GM18519 (cell line): ENCODE results near the gene SLC7A11.
"Not testable (repeated sequence)": the region's sequence is repeated elsewhere in the genome, so short reads cannot be mapped to it uniquely, and the experiment has no call there.

Source experiments
- ATAC-seq: cut with Tn5 transposase; IDR thresholded peaks from one replicate; pipeline ENCODE4 v1.9.1; 2021; ENCODE audit warnings: mild to moderate bottlenecking, moderate library complexity; ENCODE audit not compliant: unreplicated experiment, low FRiP score

The SLC7A11 gene

DNA sequence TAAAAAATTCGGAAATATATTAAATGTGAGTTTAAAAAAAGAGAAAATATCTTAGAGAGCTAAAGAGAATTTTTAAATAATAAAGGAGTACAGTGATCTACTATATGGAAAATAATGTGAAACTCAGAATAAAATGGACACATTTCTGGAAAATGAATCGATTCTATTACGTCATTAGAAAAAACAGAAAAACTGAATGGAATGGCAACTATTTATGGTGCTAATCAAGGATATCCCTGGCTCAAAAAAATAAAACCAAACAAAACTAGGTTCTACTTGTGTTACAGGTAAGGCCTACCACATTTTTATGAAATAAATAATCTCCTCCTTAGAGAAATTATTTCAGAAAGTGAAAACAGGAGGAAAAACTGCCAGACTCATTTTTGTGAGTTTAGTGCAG is 5.5 kb upstream of the SLC7A11 start:
- no peak for ATAC-seq

DNA sequence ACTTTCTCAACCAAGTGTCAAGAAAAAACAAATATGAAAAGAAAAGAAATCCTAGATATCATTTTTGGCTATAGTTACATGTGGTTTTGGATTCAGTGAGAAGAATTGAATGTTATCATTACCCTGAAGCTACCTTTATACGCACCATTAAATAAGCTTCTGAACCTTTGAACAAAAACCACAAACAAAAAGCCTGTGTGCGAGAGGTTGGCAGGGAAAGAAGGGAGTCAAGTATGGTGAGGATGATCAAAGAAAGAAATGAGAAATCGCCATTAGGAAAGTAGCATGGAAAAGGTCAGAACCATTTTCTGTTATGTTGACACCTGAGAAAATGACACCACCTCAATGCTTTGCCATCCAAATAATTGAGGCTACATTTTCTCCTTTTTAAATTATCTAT is 1.2 kb upstream of the SLC7A11 start:
- ATAC-seq = no peak

DNA sequence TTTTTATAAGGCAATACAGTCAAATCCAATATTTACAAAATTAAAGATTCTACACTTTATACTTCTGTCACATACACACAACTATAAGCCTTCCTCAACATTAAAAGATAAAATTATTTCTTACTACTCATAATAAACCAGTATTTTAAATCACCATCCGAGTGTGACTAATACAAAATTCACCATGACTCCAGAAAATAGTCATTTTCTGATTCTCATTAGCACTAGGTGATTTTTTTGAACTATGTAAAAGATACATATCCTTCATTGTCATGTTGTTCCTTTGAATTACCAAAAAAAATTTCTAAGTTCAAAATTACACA is 646 bp upstream of the SLC7A11 start:
- ATAC-seq = no peak

- ATAC-seq = no peak
These were observed 671 bp downstream of the SLC7A11 start for GRCh38 chr4:138241281-138242075.

- ATAC-seq = no peak
These were observed 2.7 kb downstream of the SLC7A11 start for GRCh38 chr4:138239491-138239890.

- ATAC-seq = no peak
These were observed 3.4 kb downstream of the SLC7A11 start for GRCh38 chr4:138238521-138239292.

GRCh38 chr4:138237132-138237531 is 5.0 kb downstream of the SLC7A11 start:
- ATAC-seq = not testable (repeated sequence)

GRCh38 chr4:138236037-138236436 is 6.1 kb downstream of the SLC7A11 start:
- ATAC-seq = no peak

DNA sequence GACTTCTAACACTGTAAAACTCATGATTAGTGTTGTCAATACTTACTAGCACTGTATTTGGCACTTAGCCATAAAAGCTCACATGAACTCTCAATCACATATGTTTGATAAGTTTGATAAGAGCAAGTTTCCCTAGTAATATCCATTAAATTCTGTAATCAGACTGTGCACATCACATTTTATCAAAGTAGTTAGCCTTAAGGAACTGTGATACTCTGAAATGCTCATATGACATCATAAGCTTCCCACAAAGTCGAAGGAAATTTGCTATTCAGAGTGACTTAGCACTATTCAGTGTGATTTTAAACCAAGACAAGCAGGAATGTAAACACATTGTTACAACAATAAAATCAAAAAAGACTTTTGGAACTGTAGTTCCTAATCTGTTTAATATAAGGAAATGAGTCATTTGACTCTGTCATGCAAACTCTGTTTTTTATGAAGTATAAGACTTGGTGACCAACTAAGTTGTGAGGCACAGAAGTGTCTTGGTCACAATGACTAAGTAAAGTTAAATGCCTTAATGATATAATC is 6.7 kb downstream of the SLC7A11 start:
- ATAC-seq = no peak

DNA sequence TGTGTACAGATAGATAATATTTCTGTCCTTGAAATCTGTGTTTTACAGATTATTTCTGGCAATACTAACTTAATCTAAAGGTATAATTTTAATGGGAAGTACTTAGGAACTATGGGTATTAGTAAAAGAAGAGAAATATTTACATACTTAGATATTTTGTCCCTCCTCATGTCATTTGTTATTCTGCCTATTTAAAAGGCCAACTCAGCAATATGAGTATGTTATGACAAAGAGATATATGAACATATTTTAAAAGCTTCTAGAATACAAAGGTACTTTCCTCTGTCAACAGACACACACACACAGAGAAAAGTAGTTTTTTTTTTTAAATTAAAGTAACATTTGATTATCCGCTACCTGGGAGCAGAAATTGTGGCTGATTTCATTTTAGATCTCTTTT is 7.9 kb downstream of the SLC7A11 start:
- no peak for ATAC-seq

- no peak for ATAC-seq
These were observed 8.7 kb downstream of the SLC7A11 start for GRCh38 chr4:138233313-138234034.

DNA sequence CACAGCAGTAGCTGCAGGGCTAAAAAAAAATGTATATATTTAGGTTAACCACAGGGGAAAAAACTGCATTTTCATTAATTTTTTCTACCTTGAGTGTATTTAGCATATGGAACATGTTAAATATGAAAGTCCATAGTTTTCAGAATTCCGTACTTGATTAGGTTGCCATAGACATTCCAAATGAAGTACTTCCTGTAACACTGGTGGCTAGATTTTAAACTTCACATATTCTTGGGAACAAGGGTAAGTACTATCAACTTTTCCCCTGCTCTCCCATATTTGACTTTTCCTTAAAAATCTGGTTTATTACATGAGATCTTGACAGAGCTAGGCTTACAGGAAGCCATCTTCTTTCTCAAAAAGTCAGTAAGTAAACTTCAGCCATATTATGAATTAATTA is 9.8 kb downstream of the SLC7A11 start:
- no peak for ATAC-seq

DNA sequence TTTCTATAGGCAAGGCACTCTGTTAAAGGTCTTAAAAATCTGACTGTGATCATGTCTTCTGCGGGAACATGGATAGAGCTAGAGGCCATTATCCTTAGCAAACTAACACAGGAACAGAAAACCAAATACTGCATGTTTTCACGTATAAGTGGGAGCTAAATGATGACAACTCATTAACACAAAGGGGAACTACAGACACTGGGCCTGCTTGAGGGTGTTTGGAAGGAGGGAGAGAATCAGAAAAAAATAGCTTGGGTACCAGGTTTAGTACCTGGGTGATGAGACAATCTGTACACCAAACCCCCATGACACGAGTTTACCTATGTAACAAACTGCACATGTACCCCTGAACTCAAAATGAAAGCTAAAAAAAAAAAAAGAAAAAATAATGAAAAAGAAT is 12.1 kb downstream of the SLC7A11 start:
- no peak for ATAC-seq

DNA sequence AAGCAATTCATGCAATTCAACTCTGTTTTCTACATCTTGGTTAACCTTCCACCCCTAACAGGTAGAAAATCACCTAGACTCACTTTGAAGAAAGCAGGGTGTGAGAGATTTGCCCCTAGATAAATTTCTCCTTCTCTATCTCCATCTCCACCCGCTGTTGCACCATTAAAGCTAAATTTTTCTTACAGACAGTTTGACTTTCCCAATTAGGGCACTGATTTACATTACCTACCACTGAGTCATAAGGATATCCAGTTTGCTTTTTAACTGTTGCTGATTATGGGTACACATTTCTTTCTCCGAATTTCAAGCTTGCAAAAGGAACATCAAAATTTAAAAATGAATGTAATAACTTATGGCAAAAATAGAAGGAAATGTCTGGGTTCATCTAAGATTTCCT is 13.0 kb downstream of the SLC7A11 start:
- ATAC-seq = no peak

- ATAC-seq = no peak
These were observed 15.8 kb downstream of the SLC7A11 start for GRCh38 chr4:138226351-138226750.

- no peak for ATAC-seq
These were observed 16.7 kb downstream of the SLC7A11 start for GRCh38 chr4:138225477-138225876.

DNA sequence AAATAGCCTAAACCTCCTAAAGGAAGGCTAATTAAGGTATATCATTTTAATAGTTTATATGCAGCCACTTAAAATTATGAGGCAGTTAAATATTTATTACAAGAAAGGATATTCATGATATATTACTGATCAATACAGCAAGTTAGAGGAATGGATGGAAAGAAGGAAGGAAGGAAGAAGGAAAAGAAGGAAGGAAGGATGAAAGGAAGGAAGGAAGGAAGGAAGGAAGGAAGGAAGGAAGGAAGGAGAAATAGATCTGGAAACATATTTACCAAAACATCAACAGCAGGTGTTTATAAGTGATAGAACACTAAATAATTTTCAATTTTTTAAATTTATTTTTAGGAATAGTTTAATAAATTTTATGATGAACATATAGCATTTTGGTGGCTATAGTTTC is 17.5 kb downstream of the SLC7A11 start:
- ATAC-seq = no peak

GRCh38 chr4:138223231-138223910 is 18.8 kb downstream of the SLC7A11 start:
- no peak for ATAC-seq

GRCh38 chr4:138222046-138222445 is 20.1 kb downstream of the SLC7A11 start:
- no peak for ATAC-seq

GRCh38 chr4:138218976-138219375 is 23.2 kb downstream of the SLC7A11 start:
- ATAC-seq = no peak

DNA sequence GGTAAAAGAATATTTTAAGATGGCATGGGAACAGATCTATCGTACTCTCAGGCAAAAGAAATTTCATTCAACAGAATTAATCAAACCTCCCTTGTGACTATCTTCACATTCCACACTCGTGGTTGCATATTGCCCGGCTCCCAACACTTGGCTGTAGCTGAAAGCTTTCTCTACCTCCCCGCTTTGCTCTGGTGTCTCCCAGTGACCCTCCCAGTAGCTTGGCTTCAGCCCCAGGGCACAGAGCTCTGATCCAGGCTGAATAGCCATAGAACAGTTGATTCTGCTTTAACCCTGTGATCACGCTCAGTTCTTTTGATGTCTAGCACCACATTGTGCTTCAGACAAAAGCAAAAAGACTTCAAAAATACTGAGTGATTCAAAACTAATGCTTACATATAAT is 24.6 kb downstream of the SLC7A11 start:
- ATAC-seq = no peak
